ENCODE data around the gene PTPN5.
"Not testable (repeated sequence)": the region's sequence is repeated elsewhere in the genome, so short reads cannot be mapped to it uniquely, and the experiment has no call there.

The PTPN5 gene

GRCh38 chr11:18703001-18703763 is 88.4 kb downstream of the PTPN5 start:
- peaks cover 60% of the 10 kb centered on the region for H3K27me3 Mint-ChIP-seq (ENCODE audit: low read depth)

DNA sequence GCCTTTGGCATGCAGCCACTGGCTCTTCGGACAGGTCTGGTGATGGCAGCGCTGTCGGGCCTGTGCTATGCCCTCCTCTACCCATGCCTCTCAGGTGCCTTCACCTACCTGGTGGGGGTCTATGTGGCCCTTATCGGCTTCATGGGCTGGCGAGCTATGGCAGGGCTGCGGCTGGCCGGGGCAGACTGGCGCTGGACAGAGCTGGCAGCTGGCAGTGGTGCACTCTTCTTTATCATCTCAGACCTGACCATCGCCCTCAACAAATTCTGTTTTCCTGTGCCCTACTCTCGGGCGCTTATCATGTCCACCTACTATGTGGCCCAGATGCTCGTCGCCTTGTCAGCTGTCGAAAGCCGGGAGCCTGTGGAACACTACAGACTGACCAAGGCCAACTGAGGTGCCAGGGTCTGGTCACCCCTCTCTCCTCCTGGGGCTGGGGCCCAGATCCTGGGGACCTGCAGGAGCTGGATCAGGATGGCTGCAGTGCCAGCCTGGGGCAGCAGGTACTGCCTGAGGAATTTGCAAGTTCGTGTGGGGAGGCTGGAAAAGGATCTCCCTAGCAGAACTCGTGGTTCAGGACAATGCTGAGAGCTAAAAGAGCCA is 89.9 kb downstream of the PTPN5 start:
- Mint-ChIP-seq H3K4me3 (no peak overlapping the region), H3K27me3 (ENCODE audit: low read depth) (peaks cover 48% of the 10 kb centered on the region), H3K4me1 (ENCODE audit: low read depth) (peaks cover 26% of the 10 kb centered on the region), H3K9me3 (no peaks in the 10 kb centered on the region), H3K36me3 (ENCODE audit: low read depth) (no peaks in the 10 kb centered on the region), H3K27ac (no peak overlapping the region)

More at GRCh38 chr11:18703001-18703763, 88.4 kb downstream of the PTPN5 start:
- H3K4me1 Mint-ChIP-seq (ENCODE audit: low read depth): peaks cover 25% of the 10 kb centered on the region
- H3K9me3 Mint-ChIP-seq: no peaks in the 10 kb centered on the region
- no peak overlapping the region for H3K27ac Mint-ChIP-seq
- H3K36me3 Mint-ChIP-seq (ENCODE audit: low read depth): no peaks in the 10 kb centered on the region
- H3K4me3 Mint-ChIP-seq: no peak overlapping the region

GRCh38 chr11:18700872-18701271 is 90.7 kb downstream of the PTPN5 start:
- Mint-ChIP-seq H3K27me3 (ENCODE audit: low read depth) (peaks cover 51% of the 10 kb centered on the region), H3K4me3 (peak overlapping the region; percentile 36), H3K4me1 (ENCODE audit: low read depth) (peaks cover 21% of the 10 kb centered on the region), H3K9me3 (no peaks in the 10 kb centered on the region), H3K27ac (no peak overlapping the region), H3K36me3 (ENCODE audit: low read depth) (no peaks in the 10 kb centered on the region)

DNA sequence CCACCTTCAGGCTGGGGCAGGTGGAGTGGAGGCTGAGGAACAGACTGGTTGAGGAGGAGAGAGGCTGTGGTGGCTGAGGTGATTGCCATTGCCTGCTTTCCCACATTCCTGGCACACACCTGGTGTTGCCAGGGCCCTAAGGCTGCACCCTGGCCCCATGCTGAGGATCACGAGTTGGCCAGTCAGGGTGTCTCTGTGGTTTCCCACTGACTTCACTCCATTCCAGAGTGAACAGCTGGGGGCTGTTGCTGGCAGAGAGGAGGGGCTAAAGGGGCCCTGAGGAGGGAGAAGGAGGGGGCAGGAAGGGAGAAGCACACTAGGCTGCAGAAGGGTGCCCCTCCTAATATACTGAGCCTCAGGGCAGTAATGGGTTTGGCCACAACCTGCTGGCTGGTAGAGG is 91.2 kb downstream of the PTPN5 start:
- Mint-ChIP-seq H3K27me3 (ENCODE audit: low read depth) (peaks cover 48% of the 10 kb centered on the region), H3K4me1 (ENCODE audit: low read depth) (peaks cover 20% of the 10 kb centered on the region), H3K9me3 (no peaks in the 10 kb centered on the region), H3K36me3 (ENCODE audit: low read depth) (no peaks in the 10 kb centered on the region), H3K4me3 (peak overlapping the region; percentile 81), H3K27ac (peak overlapping the region; percentile 14)

DNA sequence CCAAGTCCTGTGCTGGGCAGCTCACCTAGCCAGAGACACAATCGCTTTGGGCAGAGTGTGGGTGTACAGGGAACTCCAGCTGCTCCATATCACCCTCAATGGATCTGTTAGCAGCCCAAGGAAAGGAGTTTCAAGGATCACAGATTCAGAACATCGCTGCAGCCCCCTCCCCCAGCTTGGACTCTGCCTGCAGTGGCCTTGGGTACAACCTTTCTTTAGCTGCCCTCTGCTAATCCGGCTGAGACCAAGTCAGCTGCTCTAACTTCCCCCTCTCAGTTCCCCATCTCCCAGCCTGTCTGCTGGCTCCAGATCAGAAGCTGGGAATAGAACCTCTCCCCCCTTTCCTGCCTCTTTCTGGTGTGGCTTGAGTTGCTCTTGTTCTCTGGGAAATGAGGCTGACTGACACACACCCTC is 91.7 kb downstream of the PTPN5 start:
- H3K36me3 Mint-ChIP-seq (ENCODE audit: low read depth): no peaks in the 10 kb centered on the region
- peak overlapping the region; percentile 81 for H3K4me3 Mint-ChIP-seq
- H3K27me3 Mint-ChIP-seq (ENCODE audit: low read depth): peaks cover 42% of the 10 kb centered on the region
- H3K4me1 Mint-ChIP-seq (ENCODE audit: low read depth): peaks cover 16% of the 10 kb centered on the region
- no peaks in the 10 kb centered on the region for H3K9me3 Mint-ChIP-seq
- peak overlapping the region; percentile 49 for H3K27ac Mint-ChIP-seq

DNA sequence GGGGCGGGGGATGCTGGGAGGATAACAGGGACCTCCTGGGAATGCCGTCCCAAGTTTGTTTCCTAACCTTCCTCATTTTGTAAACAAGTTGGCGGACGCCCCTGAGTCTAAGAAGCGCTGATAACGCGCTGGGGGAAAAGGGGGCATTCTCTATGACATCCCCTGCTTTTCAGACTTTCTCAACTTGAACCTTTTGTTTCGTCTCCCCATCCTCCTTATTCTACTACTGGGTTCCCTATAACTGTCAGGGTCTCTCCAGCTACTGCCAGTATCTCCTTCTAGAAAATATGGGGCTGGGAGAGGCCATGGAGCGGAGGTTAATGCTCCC is 92.4 kb downstream of the PTPN5 start:
- Mint-ChIP-seq H3K4me3 (peak overlapping the region; percentile 81), H3K9me3 (no peaks in the 10 kb centered on the region), H3K4me1 (ENCODE audit: low read depth) (peaks cover 14% of the 10 kb centered on the region), H3K36me3 (ENCODE audit: low read depth) (no peaks in the 10 kb centered on the region), H3K27me3 (ENCODE audit: low read depth) (peaks cover 38% of the 10 kb centered on the region), H3K27ac (peak overlapping the region; percentile 49)

DNA sequence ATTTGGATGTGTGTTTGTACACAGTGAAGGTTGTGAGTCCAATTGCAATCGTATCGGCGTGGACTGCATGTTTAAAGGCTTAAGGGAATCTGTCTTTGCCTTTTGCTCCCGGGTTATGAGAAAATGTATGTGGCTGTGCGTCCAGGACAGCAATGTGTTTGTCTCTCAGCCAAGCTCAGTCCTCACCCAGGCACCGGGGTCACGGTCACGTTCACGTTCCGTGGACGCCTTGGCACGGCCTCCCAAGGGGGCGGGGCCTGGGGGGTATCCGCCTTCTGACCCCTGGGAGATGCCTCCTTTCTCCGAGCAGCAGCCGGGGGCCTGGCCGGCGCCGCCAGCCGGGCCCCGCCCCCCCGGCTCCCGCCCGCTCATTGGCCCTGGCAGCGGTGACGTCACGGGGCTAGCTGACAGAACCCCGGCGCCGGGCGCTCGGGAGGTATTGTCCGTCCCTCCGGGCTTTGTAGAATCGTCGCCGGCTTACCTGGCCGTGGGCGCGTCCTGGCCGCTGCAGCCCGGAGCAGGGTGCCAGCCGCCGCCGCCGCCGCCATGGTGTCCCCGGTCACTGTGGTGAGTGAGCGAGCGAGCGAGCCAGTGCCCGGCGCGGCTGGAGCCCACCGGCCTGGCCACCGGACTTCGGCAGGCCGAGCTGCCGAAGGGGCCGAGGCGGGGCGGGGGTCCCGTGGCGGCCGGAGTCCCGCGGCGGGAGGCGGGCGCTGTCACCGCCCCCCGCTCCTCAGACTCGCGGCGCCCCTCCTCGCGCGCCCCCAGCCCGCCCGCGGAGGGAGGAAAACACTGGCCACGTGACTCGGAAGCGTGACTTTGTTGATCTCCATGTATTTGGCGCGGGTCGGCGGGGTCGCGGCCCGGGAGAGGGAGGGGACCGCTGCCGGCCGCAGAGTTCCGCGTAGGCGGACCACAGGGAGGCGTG is 93.0 kb downstream of the PTPN5 start, which contains the start of gene TMEM86A:
Gene TMEM86A, plus strand, starts transcription at position 439 of the 928 bp plus-strand sequence. Its CDS starts 108 bp downstream, at position 547.
- Mint-ChIP-seq H3K4me1 (ENCODE audit: low read depth) (peaks cover 17% of the 10 kb centered on the region), H3K27ac (peak within 1 kb of the TSS; percentile 49), H3K4me3 (peak within 1 kb of the TSS; percentile 81)

DNA sequence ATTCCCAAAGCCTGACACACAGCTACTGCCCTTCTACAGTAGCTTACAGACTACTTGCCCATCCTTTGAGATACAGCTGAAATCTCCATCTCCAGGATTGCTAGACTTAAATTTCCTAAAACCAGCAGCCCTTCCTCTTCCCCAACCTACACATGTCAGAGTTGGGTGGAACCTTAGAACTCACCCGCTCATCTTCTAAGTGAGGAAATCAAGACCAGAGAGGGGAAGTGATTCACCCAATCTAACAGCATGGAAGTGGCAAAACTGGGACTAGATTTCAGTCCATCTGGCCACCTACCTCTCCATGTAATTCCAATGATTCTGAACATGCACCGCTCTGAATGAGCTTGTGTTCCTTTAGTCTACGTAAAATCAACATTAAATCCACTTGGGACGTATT is 94.0 kb downstream of the PTPN5 start:
- Mint-ChIP-seq H3K36me3 (ENCODE audit: low read depth) (no peaks in the 10 kb centered on the region), H3K9me3 (no peaks in the 10 kb centered on the region), H3K27me3 (ENCODE audit: low read depth) (peaks cover 27% of the 10 kb centered on the region), H3K4me1 (ENCODE audit: low read depth) (peaks cover 24% of the 10 kb centered on the region), H3K4me3 (no peak overlapping the region), H3K27ac (no peak overlapping the region)

More for the DNA sequence above, 93.0 kb downstream of the PTPN5 start, which contains the start of gene TMEM86A:
- peaks cover 32% of the 10 kb centered on the region for H3K27me3 Mint-ChIP-seq (ENCODE audit: low read depth)
- no peaks in the 10 kb centered on the region for H3K36me3 Mint-ChIP-seq (ENCODE audit: low read depth)
- H3K9me3 Mint-ChIP-seq: no peaks in the 10 kb centered on the region

DNA sequence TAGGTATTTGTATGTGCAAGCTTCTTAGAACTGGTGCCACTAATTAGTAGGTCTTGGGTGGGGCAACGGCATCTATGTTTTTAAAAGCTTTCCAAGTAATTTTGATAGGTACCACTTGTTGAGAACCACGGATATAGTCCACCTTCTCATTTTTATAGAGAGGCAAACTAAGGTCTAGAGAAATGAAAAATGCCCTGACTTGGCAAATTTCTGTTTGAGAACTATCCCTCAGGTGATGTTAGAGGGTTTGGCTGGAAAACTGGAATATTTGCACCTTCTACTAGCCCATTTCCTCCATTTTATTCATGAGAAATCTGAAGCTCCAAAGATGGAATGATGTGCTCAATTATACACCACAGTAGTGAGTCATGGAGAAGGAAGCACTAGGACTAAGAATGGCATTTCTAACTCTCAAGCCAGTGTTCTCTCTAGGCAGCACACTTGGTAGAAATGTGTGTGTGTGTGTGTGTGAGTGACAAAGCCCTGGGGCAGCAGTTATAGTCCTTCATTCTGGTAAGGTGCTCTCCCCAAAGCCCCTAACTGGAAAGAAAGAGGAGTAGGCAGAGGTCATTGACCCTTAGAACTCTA is 94.9 kb downstream of the PTPN5 start:
- Mint-ChIP-seq H3K27ac (no peak overlapping the region), H3K36me3 (ENCODE audit: low read depth) (no peaks in the 10 kb centered on the region), H3K27me3 (ENCODE audit: low read depth) (peaks cover 27% of the 10 kb centered on the region), H3K9me3 (no peaks in the 10 kb centered on the region), H3K4me3 (no peak overlapping the region), H3K4me1 (ENCODE audit: low read depth) (peaks cover 25% of the 10 kb centered on the region)

DNA sequence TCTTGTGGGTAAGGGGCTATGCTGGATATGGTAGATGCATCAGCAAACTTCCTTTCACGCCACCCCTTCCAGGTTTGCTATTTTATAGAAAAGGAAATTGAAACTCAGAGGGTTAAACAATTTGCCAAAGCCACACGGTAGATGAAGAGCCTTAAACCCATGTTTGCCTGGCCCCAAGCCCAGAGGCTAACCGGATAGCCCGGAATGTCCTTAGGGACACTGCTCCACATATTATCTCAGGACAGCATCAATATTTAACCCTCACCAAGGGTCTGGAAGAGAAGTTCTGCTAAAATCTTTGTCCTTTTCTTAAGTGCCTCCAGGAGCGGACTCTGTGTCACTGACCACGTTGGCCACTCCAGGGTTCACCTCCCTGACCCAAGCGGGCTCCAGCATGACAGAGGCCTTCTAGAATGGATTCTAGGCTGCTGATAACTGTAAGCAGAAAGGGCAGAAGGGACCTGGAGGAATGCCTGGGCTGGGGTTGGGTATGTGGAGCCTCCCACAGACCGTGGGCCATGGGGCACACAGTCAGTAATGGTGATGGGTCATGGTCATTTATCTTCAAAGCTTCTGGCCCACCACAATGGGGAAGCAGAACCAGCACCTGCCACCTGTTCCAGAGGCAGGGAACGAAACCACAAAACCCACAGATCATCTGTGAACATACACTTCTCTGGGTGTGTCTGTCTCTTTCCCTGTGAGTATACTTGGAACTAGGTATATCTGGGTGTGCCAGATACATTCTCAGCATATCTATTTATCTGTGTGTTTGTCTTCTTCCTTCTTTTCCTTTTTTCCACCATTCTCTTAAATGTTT is 98.4 kb downstream of the PTPN5 start:
- H3K36me3 Mint-ChIP-seq (ENCODE audit: low read depth): no peaks in the 10 kb centered on the region
- H3K4me3 Mint-ChIP-seq: no peak overlapping the region
- peaks cover 20% of the 10 kb centered on the region for H3K4me1 Mint-ChIP-seq (ENCODE audit: low read depth)
- H3K27me3 Mint-ChIP-seq (ENCODE audit: low read depth): peaks cover 7% of the 10 kb centered on the region
- no peaks in the 10 kb centered on the region for H3K9me3 Mint-ChIP-seq
- H3K27ac Mint-ChIP-seq: peak overlapping the region; percentile 6

GRCh38 chr11:18691467-18692140 is 100.0 kb downstream of the PTPN5 start:
- not testable (repeated sequence) for H3K4me3 Mint-ChIP-seq; H3K36me3 Mint-ChIP-seq (ENCODE audit: low read depth); H3K9me3 Mint-ChIP-seq; H3K27me3 Mint-ChIP-seq (ENCODE audit: low read depth); H3K27ac Mint-ChIP-seq
- H3K4me1 Mint-ChIP-seq (ENCODE audit: low read depth): peaks cover 14% of the 10 kb centered on the region

GRCh38 chr11:18684267-18684666 is 107.3 kb downstream of the PTPN5 start:
- no peak overlapping the region for H3K27ac Mint-ChIP-seq
- no peaks in the 10 kb centered on the region for H3K9me3 Mint-ChIP-seq
- H3K4me1 Mint-ChIP-seq (ENCODE audit: low read depth): peaks cover 5% of the 10 kb centered on the region
- H3K4me3 Mint-ChIP-seq: no peak overlapping the region
- no peaks in the 10 kb centered on the region for H3K36me3 Mint-ChIP-seq (ENCODE audit: low read depth)
- peaks cover 14% of the 10 kb centered on the region for H3K27me3 Mint-ChIP-seq (ENCODE audit: low read depth)

- Mint-ChIP-seq H3K36me3 (ENCODE audit: low read depth) (no peaks in the 10 kb centered on the region), H3K4me3 (no peak overlapping the region), H3K27ac (no peak overlapping the region), H3K4me1 (ENCODE audit: low read depth) (peaks cover 5% of the 10 kb centered on the region), H3K27me3 (ENCODE audit: low read depth) (peaks cover 14% of the 10 kb centered on the region), H3K9me3 (no peaks in the 10 kb centered on the region)
Observed at GRCh38 chr11:18682466-18682865, 109.1 kb downstream of the PTPN5 start.

All from T-helper 1 cell treated with Interleukin-12 subunit alpha and Interleukin-12 subunit beta and Interleukin-4 antibody, amounts not matched to agents 30 μg/mL and 1 μg/mL, for 36 hours (primary cell).